Panc1 (cell line): ENCODE results near the gene ARSG. TPM values are rescaled to one million over a fixed set of nuclear protein-coding genes. Genes with fewer than 3 reads are reported as not detected.

Source experiments
- ATAC-seq: fragments of 200-7000 bp; cut with Tn5 transposase; 2 replicates; pipeline ENCODE4 v1.9.1; 2020; ENCODE audit warnings: mild to moderate bottlenecking, moderate library complexity
- BruUV-seq: library from RNA; stranded (reverse); fragments of 400-500 nt; replicated peaks from 2 replicates; lab custom pipeline; 2021; lab: Mats Ljungman, UMichigan
- CTCF ChIA-PET: fragments of 300-600 bp; sonication (Branson Sonifier 250); formaldehyde crosslinking; loops from one replicate; lab custom pipeline; 2022; ENCODE audit warnings: antibody characterized with exemption; lab: Charles Lee
- POLR2A ChIA-PET: fragments of 300-600 bp; sonication (Branson Sonifier 250); formaldehyde crosslinking; loops from one replicate; lab custom pipeline; 2022; ENCODE audit warnings: antibody characterized with exemption; lab: Charles Lee
- DNase-seq: peaks from one replicate; pipeline ENCODE4 v3.0.0-alpha.2; 2010; ENCODE audit warnings: low read depth, low spot score
- H3K27ac ChIP-seq: 2 replicates; pipeline ENCODE4 v1.5.1; 2011; ENCODE audit warnings: mild to moderate bottlenecking, low read length, inconsistent platforms
- H3K27me3 ChIP-seq: fragments of 200-500 bp; sonication (Bioruptor generic); 2 replicates; pipeline ENCODE4 v1.6.0; 2014; ENCODE audit warnings: low read length, inconsistent platforms; ENCODE audit not compliant: control insufficient read depth, insufficient read depth
- H3K36me3 ChIP-seq: fragments of 200-500 bp; sonication (Bioruptor generic); 2 replicates; pipeline ENCODE4 v1.5.1; 2014; ENCODE audit warnings: inconsistent platforms, mild to moderate bottlenecking, low read length, moderate library complexity; ENCODE audit not compliant: control insufficient read depth, insufficient read depth
- H3K4me1 ChIP-seq: 2 replicates; pipeline ENCODE4 v1.5.1; 2011; ENCODE audit warnings: inconsistent platforms, mild to moderate bottlenecking, low read length, moderate library complexity; ENCODE audit not compliant: control insufficient read depth, insufficient read depth
- H3K4me3 ChIP-seq, 2 experiments: 2 replicates each; pipeline ENCODE4 v1.5.1; 2011 to 2012; ENCODE audit warnings: low read depth in 2 of 2, low read length in 2 of 2, mild to moderate bottlenecking in 2 of 2, inconsistent platforms in 1 of 2, moderate library complexity in 1 of 2
- H3K9me3 ChIP-seq: fragments of 200-500 bp; sonication (Bioruptor generic); 2 replicates; pipeline ENCODE4 v1.5.1; 2014; ENCODE audit warnings: low read depth, mild to moderate bottlenecking, inconsistent platforms, low read length, moderate library complexity; ENCODE audit not compliant: control insufficient read depth, insufficient read depth
- CTCF ChIP-seq: fragments of 450-650 bp; IDR thresholded peaks from 2 replicates; pipeline ENCODE4 v1.5.1; 2017; ENCODE audit warnings: mild to moderate bottlenecking
- POLR2AphosphoS5 ChIP-seq: IDR thresholded peaks from 2 replicates; pipeline ENCODE4 v1.6.1; 2012; ENCODE audit warnings: mild to moderate bottlenecking, low read depth, low read length, moderate library complexity
- REST ChIP-seq, 2 experiments: IDR thresholded peaks; 2 replicates each; pipeline ENCODE4 v1.6.1; 2011 to 2012; ENCODE audit warnings: low read depth in 2 of 2, control low read depth in 1 of 2, low read length in 1 of 2, mild to moderate bottlenecking in 1 of 2, moderate library complexity in 1 of 2; ENCODE audit not compliant: insufficient read depth in 1 of 2
- SIN3A ChIP-seq: IDR thresholded peaks from 2 replicates; pipeline ENCODE4 v1.6.1; 2012; ENCODE audit warnings: low read depth, mild to moderate bottlenecking, low read length, moderate library complexity, borderline replicate concordance; ENCODE audit not compliant: insufficient read depth
- TCF7L2 ChIP-seq: IDR thresholded peaks from 2 replicates; pipeline ENCODE4 v1.6.1; 2011; ENCODE audit warnings: mild to moderate bottlenecking, low read depth, low read length, inconsistent platforms
- in situ Hi-C: cut with HindIII; loops from 2 replicates; pipeline ENCODE4 v1.10.0; 2016; ENCODE audit warnings: low sequenced_read_pairs, low pct_unique_long_range_greater_than_20kb
- intact Hi-C: fragments of 100-400 bp; cut with micrococcal nuclease; formaldehyde crosslinking; loops from one replicate; pipeline ENCODE4 v1.10.0; 2022; ENCODE audit not compliant: unreplicated experiment
- total RNA-seq: library from RNA; stranded (reverse); gene quantifications from one replicate; pipeline ENCODE4 v1.2.1, GENCODE V29; 2021; ENCODE audit not compliant: unreplicated experiment

The ARSG gene
- total RNA-seq, 1 experiment from 2014 or later, result 2.3 TPM

GRCh38 chr17:68394608-68395331, 103.5 kb downstream of the ARSG start:
- no TSS peak for BruUV-seq
- H3K4me1 ChIP-seq, result no peaks in the 10 kb centered on the region
- in situ Hi-C loops (no loop called here), intact Hi-C loops (loop anchor here (10.0 kb wide), 1 partner anchor 130 kb away; no protein-coding TSS in a partner anchor)
- no peaks in the 10 kb centered on the region for H3K9me3 ChIP-seq
- H3K4me3 ChIP-seq, result no peak overlapping the region
- DNase-seq (no peak), ATAC-seq (no peak)
- TF ChIP-seq REST (IDR thresholded peaks at IDR 0.05; ENCODE audit: insufficient read depth in 1 of 2, low read depth in 2 of 2, low read length in 1 of 2), result no peak
- TF ChIP-seq CTCF, result no peak
- no peak for TF ChIP-seq TCF7L2
- no peak for TF ChIP-seq SIN3A
- no peak for TF ChIP-seq POLR2AphosphoS5
- POLR2A ChIA-PET, result no interaction called here
- H3K27me3 ChIP-seq, result no peaks in the 10 kb centered on the region
- no peak overlapping the region for H3K27ac ChIP-seq
- CTCF ChIA-PET, result no interaction called here
- no peaks in the 10 kb centered on the region for H3K36me3 ChIP-seq

GRCh38 chr17:68396226-68397107, 105.2 kb downstream of the ARSG start:
- no peaks in the 10 kb centered on the region for H3K9me3 ChIP-seq
- DNase-seq (no peak), ATAC-seq (no peak)
- ChIA-PET POLR2A (no interaction called here), CTCF (no interaction called here)
- H3K36me3 ChIP-seq, result no peaks in the 10 kb centered on the region
- in situ Hi-C loops, result no loop called here
- intact Hi-C loops, result loop anchor here (10.0 kb wide), 1 partner anchor 132 kb away; no protein-coding TSS in a partner anchor
- TF ChIP-seq SIN3A (no peak), TCF7L2 (no peak), POLR2AphosphoS5 (no peak), CTCF (no peak), REST (IDR thresholded peaks at IDR 0.05; ENCODE audit: insufficient read depth in 1 of 2, low read depth in 2 of 2, low read length in 1 of 2) (no peak)
- no peak overlapping the region for H3K4me3 ChIP-seq
- no TSS peak for BruUV-seq
- H3K27me3 ChIP-seq, result no peaks in the 10 kb centered on the region
- no peak overlapping the region for H3K27ac ChIP-seq
- no peaks in the 10 kb centered on the region for H3K4me1 ChIP-seq
